BLaER1 treated with 17β-estradiol and CSF1 and Interleukin-3, amounts not matched to agents 10 nM and 100 nM (cell line): Measurements from ENCODE around the gene SDK2.
A peak's percentile ranks its signal among the peaks of the same experiment; 100 is the strongest.

ENCODE experiments used
- H3K27ac ChIP-seq, 11 experiments: shearing (Covaris generic); formaldehyde crosslinking; 2 replicates each; pipeline ENCODE4 v1.8.1; 2022
- H3K27me3 ChIP-seq, 11 experiments: shearing (Covaris generic); formaldehyde crosslinking; 2 replicates each; pipeline ENCODE4 v1.8.1; 2022
- H3K36me3 ChIP-seq, 11 experiments: shearing (Covaris generic); formaldehyde crosslinking; 2 replicates each; pipeline ENCODE4 v1.8.1; 2022
- H3K4me1 ChIP-seq, 10 experiments: shearing (Covaris generic); formaldehyde crosslinking; 2 replicates each; pipeline ENCODE4 v1.8.1; 2022
- H3K4me2 ChIP-seq, 11 experiments: shearing (Covaris generic); formaldehyde crosslinking; 2 replicates each; pipeline ENCODE4 v1.8.1; 2022
- H3K4me3 ChIP-seq, 10 experiments: shearing (Covaris generic); formaldehyde crosslinking; 2 replicates each; pipeline ENCODE4 v1.8.1; 2022
- H3K9ac ChIP-seq, 11 experiments: shearing (Covaris generic); formaldehyde crosslinking; 2 replicates each; pipeline ENCODE4 v1.8.1; 2022
- H3K9me3 ChIP-seq, 11 experiments: shearing (Covaris generic); formaldehyde crosslinking; replicated peaks in 1 of 11; 2 replicates each; pipeline ENCODE4 v1.8.1; 2022
- H4K20me1 ChIP-seq, 11 experiments: shearing (Covaris generic); formaldehyde crosslinking; 2 replicates each; pipeline ENCODE4 v1.8.1; 2022
- Cebpa-rat ChIP-seq, 11 experiments: shearing (Covaris generic); IDR thresholded peaks; 2 replicates each; pipeline ENCODE4 v1.8.1; 2022

The SDK2 gene

GRCh38 chr17:73642659-73643000 is 1.6 kb downstream of the SDK2 start:
- TF ChIP-seq Cebpa-rat (IDR thresholded peaks at IDR 0.05): no peak
- H3K4me2 ChIP-seq: peak overlapping the region; percentile 85 to 100 (median 99)
- H3K4me1 ChIP-seq: peaks cover 14 to 48% (median 32%) of the 10 kb centered on the region in 10 experiments; a peak in 19 of 20 replicates
- peak overlapping the region; percentile 53 to 77 (median 74) for H3K4me3 ChIP-seq
- no peaks in the 10 kb centered on the region for H3K36me3 ChIP-seq
- peaks cover 0 to 42% (median 11%) of the 10 kb centered on the region in 11 experiments; a peak in 9 of 22 replicates for H4K20me1 ChIP-seq
- H3K9ac ChIP-seq: peak overlapping the region in 9 of 11 experiments; percentile 43 to 79 (median 67); a peak in 16 of 22 replicates
- no peak overlapping the region for H3K27ac ChIP-seq
- no peaks in the 10 kb centered on the region for H3K9me3 ChIP-seq
- peaks cover 34 to 66% (median 50%) of the 10 kb centered on the region in 11 experiments; a peak in 20 of 22 replicates for H3K27me3 ChIP-seq

- Histone ChIP-seq H3K27me3 (peaks cover 34 to 63% (median 50%) of the 10 kb centered on the region in 11 experiments; a peak in 20 of 22 replicates), H4K20me1 (peaks cover 0 to 42% (median 11%) of the 10 kb centered on the region in 11 experiments; a peak in 9 of 22 replicates), H3K4me3 (peak overlapping the region in 4 of 10 experiments; percentile 70 to 76 (median 74); a peak in 7 of 20 replicates), H3K27ac (no peak overlapping the region), H3K4me1 (peaks cover 14 to 49% (median 32%) of the 10 kb centered on the region in 10 experiments; a peak in 19 of 20 replicates), H3K9ac (peak overlapping the region in 6 of 11 experiments; percentile 2 to 79 (median 68); a peak in 5 of 22 replicates), H3K4me2 (peak overlapping the region; percentile 52 to 100 (median 99)), H3K36me3 (no peaks in the 10 kb centered on the region), H3K9me3 (no peaks in the 10 kb centered on the region)
- TF ChIP-seq Cebpa-rat (IDR thresholded peaks at IDR 0.05): no peak
Measured at GRCh38 chr17:73641826-73642600, 2.2 kb downstream of the SDK2 start.

GRCh38 chr17:73640691-73641090 is 3.6 kb downstream of the SDK2 start:
- no peak overlapping the region for H3K4me3 ChIP-seq
- peaks cover 0 to 46% (median 11%) of the 10 kb centered on the region in 11 experiments; a peak in 9 of 22 replicates for H4K20me1 ChIP-seq
- no peak for TF ChIP-seq Cebpa-rat (IDR thresholded peaks at IDR 0.05)
- H3K4me2 ChIP-seq: peak overlapping the region in 6 of 11 experiments; percentile 85 to 100 (median 99); a peak in 7 of 22 replicates
- H3K27me3 ChIP-seq: peaks cover 33 to 49% (median 41%) of the 10 kb centered on the region in 11 experiments; a peak in 20 of 22 replicates
- H3K9me3 ChIP-seq: no peaks in the 10 kb centered on the region
- H3K9ac ChIP-seq: no peak overlapping the region
- no peaks in the 10 kb centered on the region for H3K36me3 ChIP-seq
- H3K27ac ChIP-seq: no peak overlapping the region
- peaks cover 14 to 48% (median 32%) of the 10 kb centered on the region in 10 experiments; a peak in 19 of 20 replicates for H3K4me1 ChIP-seq

- no peak overlapping the region; a peak in 2 of 22 replicates for H3K4me2 ChIP-seq
- peaks cover 0 to 46% (median 11%) of the 10 kb centered on the region in 11 experiments; a peak in 9 of 22 replicates for H4K20me1 ChIP-seq
Measured at GRCh38 chr17:73639932-73640331, 4.3 kb downstream of the SDK2 start.

GRCh38 chr17:73639322-73639721 is 4.9 kb downstream of the SDK2 start:
- Histone ChIP-seq H3K4me1 (peaks cover 14 to 44% (median 29%) of the 10 kb centered on the region in 10 experiments; a peak in 19 of 20 replicates), H4K20me1 (peaks cover 0 to 46% (median 11%) of the 10 kb centered on the region in 11 experiments; a peak in 9 of 22 replicates), H3K9ac (no peak overlapping the region), H3K27ac (no peak overlapping the region), H3K4me3 (no peak overlapping the region), H3K27me3 (peaks cover 22 to 38% (median 29%) of the 10 kb centered on the region in 11 experiments; a peak in 20 of 22 replicates), H3K9me3 (no peaks in the 10 kb centered on the region), H3K4me2 (no peak overlapping the region; a peak in 3 of 22 replicates), H3K36me3 (no peaks in the 10 kb centered on the region)
- TF ChIP-seq Cebpa-rat (IDR thresholded peaks at IDR 0.05): no peak

More at GRCh38 chr17:73639932-73640331, 4.3 kb downstream of the SDK2 start:
- Histone ChIP-seq H3K9ac (no peak overlapping the region), H3K4me3 (no peak overlapping the region), H3K27ac (no peak overlapping the region), H3K9me3 (no peaks in the 10 kb centered on the region), H3K36me3 (no peaks in the 10 kb centered on the region), H3K4me1 (peaks cover 14 to 44% (median 29%) of the 10 kb centered on the region in 10 experiments; a peak in 19 of 20 replicates), H3K27me3 (peaks cover 28 to 43% (median 35%) of the 10 kb centered on the region in 11 experiments; a peak in 20 of 22 replicates)
- no peak for TF ChIP-seq Cebpa-rat (IDR thresholded peaks at IDR 0.05)

- H3K4me1 ChIP-seq: peaks cover 14 to 44% (median 23%) of the 10 kb centered on the region in 10 experiments; a peak in 19 of 20 replicates
- H3K9me3 ChIP-seq: no peaks in the 10 kb centered on the region
- no peak for TF ChIP-seq Cebpa-rat (IDR thresholded peaks at IDR 0.05)
- H4K20me1 ChIP-seq: peaks cover 0 to 45% (median 11%) of the 10 kb centered on the region in 11 experiments; a peak in 9 of 22 replicates
- H3K9ac ChIP-seq: no peak overlapping the region
- H3K36me3 ChIP-seq: no peaks in the 10 kb centered on the region
- peaks cover 14 to 31% (median 21%) of the 10 kb centered on the region in 11 experiments; a peak in 20 of 22 replicates for H3K27me3 ChIP-seq
- H3K4me2 ChIP-seq: no peak overlapping the region; a peak in 1 of 22 replicates
- H3K4me3 ChIP-seq: no peak overlapping the region
- H3K27ac ChIP-seq: no peak overlapping the region
Measured at GRCh38 chr17:73638556-73638955, 5.7 kb downstream of the SDK2 start.

- no peak overlapping the region for H3K9ac ChIP-seq
- no peak overlapping the region for H3K4me3 ChIP-seq
- no peaks in the 10 kb centered on the region for H3K36me3 ChIP-seq
- no peak overlapping the region for H3K4me2 ChIP-seq
- H3K27ac ChIP-seq: no peak overlapping the region
- peaks cover 0 to 38% (median 8%) of the 10 kb centered on the region in 11 experiments; a peak in 8 of 22 replicates for H4K20me1 ChIP-seq
- TF ChIP-seq Cebpa-rat (IDR thresholded peaks at IDR 0.05): no peak
- no peaks in the 10 kb centered on the region for H3K9me3 ChIP-seq
- H3K4me1 ChIP-seq: peaks cover 13 to 42% (median 18%) of the 10 kb centered on the region in 10 experiments; a peak in 19 of 20 replicates
- peaks cover 7 to 24% (median 14%) of the 10 kb centered on the region in 11 experiments; a peak in 19 of 22 replicates for H3K27me3 ChIP-seq
Measured at GRCh38 chr17:73637866-73638265, 6.4 kb downstream of the SDK2 start.

GRCh38 chr17:73635101-73635817 is 9.0 kb downstream of the SDK2 start:
- Histone ChIP-seq H3K9me3 (no peaks in the 10 kb centered on the region), H3K27ac (no peak overlapping the region), H3K4me3 (no peak overlapping the region), H4K20me1 (peaks cover 0 to 13% (median 0%) of the 10 kb centered on the region in 11 experiments; a peak in 4 of 22 replicates), H3K4me1 (peaks cover 0 to 23% (median 2%) of the 10 kb centered on the region in 10 experiments; a peak in 9 of 20 replicates), H3K9ac (no peak overlapping the region), H3K27me3 (no peaks in the 10 kb centered on the region), H3K36me3 (no peaks in the 10 kb centered on the region; a peak in 1 of 22 replicates), H3K4me2 (no peak overlapping the region)
- TF ChIP-seq Cebpa-rat (IDR thresholded peaks at IDR 0.05): no peak
